Head of caudate nucleus (tissue), 42 donors: ENCODE data around the gene MFAP4.

Source experiments
- DNase-seq, 42 donors: peaks; one replicate each; pipeline versions ENCODE4 v3.0.0 to v3.0.0-alpha.2; 2020 to 2021; ENCODE audit warnings: mixed read lengths in 7 of 42
- intact Hi-C: fragments of 100-400 bp; cut with DNase I; formaldehyde crosslinking; loops from one replicate; pipeline ENCODE4 v1.15.0; 2022

Gene MFAP4

GRCh38 chr17:19377602-19378415, 9.2 kb downstream of the MFAP4 start:
- intact Hi-C loops, result no loop called here
- peak; percentile 95 to 99 (median 98) for DNase-seq

GRCh38 chr17:19376811-19377210, 10.2 kb downstream of the MFAP4 start:
- intact Hi-C loops, result no loop called here
- peak in 2 of 42 donors; percentile 27 to 34 for DNase-seq

- intact Hi-C loops, result no loop called here
- DNase-seq, result no peak
Observed at GRCh38 chr17:19375732-19376131, 11.3 kb downstream of the MFAP4 start.

GRCh38 chr17:19374136-19374535, 12.9 kb downstream of the MFAP4 start:
- intact Hi-C loops, result no loop called here
- DNase-seq, result peak in 4 of 42 donors; percentile 19 to 37 (median 32)

GRCh38 chr17:19372866-19373504, 14.0 kb downstream of the MFAP4 start:
- DNase-seq, result peak in 5 of 42 donors; percentile 0 to 37 (median 13)

GRCh38 chr17:19372439-19372838, 14.6 kb downstream of the MFAP4 start:
- DNase-seq, result peak in 4 of 42 donors; percentile 1 to 31 (median 24)
- intact Hi-C loops, result no loop called here

More at GRCh38 chr17:19372866-19373504, 14.0 kb downstream of the MFAP4 start:
- intact Hi-C loops, result no loop called here

- intact Hi-C loops, result no loop called here
- DNase-seq, result peak in 3 of 42 donors; percentile 10 to 31 (median 17)
Observed at GRCh38 chr17:19372011-19372370, 15.0 kb downstream of the MFAP4 start.

GRCh38 chr17:19371259-19372010, 15.6 kb downstream of the MFAP4 start:
- peak in 4 of 42 donors; percentile 1 to 21 (median 8) for DNase-seq
- intact Hi-C loops, result no loop called here

GRCh38 chr17:19370493-19370960, 16.5 kb downstream of the MFAP4 start:
- intact Hi-C loops, result no loop called here
- DNase-seq, result peak in 5 of 42 donors; percentile 2 to 43 (median 27)

- peak in 3 of 42 donors; percentile 3 to 26 (median 7) for DNase-seq
- intact Hi-C loops, result loop anchor here (5.0 kb wide), 1 partner anchor 77 kb away; no protein-coding TSS in a partner anchor
Observed at GRCh38 chr17:19369846-19370492, 17.0 kb downstream of the MFAP4 start.

- DNase-seq, result no peak
- intact Hi-C loops, result loop anchor here (5.0 kb wide), 1 partner anchor 78 kb away; no protein-coding TSS in a partner anchor
Observed at GRCh38 chr17:19369107-19369778, 17.7 kb downstream of the MFAP4 start.

- no peak for DNase-seq
- intact Hi-C loops, result loop anchor here (5.0 kb wide), 1 partner anchor 79 kb away; no protein-coding TSS in a partner anchor
Observed at GRCh38 chr17:19368229-19368628, 18.8 kb downstream of the MFAP4 start.

GRCh38 chr17:19366637-19366972, 20.4 kb downstream of the MFAP4 start:
- intact Hi-C loops, result loop anchor here (5.0 kb wide), 1 partner anchor 81 kb away; no protein-coding TSS in a partner anchor
- DNase-seq, result no peak

GRCh38 chr17:19365833-19366636, 21.0 kb downstream of the MFAP4 start:
- intact Hi-C loops, result loop anchor here (5.0 kb wide), 1 partner anchor 81 kb away; no protein-coding TSS in a partner anchor
- no peak for DNase-seq

- intact Hi-C loops, result loop anchor here (5.0 kb wide), 1 partner anchor 82 kb away; no protein-coding TSS in a partner anchor
- DNase-seq, result no peak
Observed at GRCh38 chr17:19365499-19365817, 21.5 kb downstream of the MFAP4 start.

- intact Hi-C loops, result loop anchor here (5.0 kb wide), 1 partner anchor 82 kb away; no protein-coding TSS in a partner anchor
- peak in 4 of 42 donors; percentile 40 to 59 (median 50) for DNase-seq
Observed at GRCh38 chr17:19364699-19365498, 22.1 kb downstream of the MFAP4 start.
